ENCODE data around the gene TAF10.

The TAF10 gene

GRCh38 chr11:6623391-6624363 lies 11.7 kb upstream of the TAF10 start:
- no peak for FAIRE-seq

GRCh38 chr11:6622261-6623171 lies 10.5 kb upstream of the TAF10 start:
- no peak for FAIRE-seq

GRCh38 chr11:6621711-6622211 lies 9.7 kb upstream of the TAF10 start:
- FAIRE-seq: no peak

- no peak for FAIRE-seq
These were observed 8.6 kb upstream of the TAF10 start for GRCh38 chr11:6620636-6621035.

GRCh38 chr11:6619004-6619745 lies 7.2 kb upstream of the TAF10 start, which contains the start of gene TPP1:
Gene TPP1 (minus strand): TSS chr11:6619422. CDS start chr11:6619400, 22 bp downstream.
- peak; percentile 5 for FAIRE-seq

- FAIRE-seq: no peak
These were observed 6.3 kb upstream of the TAF10 start for GRCh38 chr11:6618117-6619003.

- no peak for FAIRE-seq
These were observed 5.3 kb upstream of the TAF10 start for GRCh38 chr11:6617315-6617781.

- FAIRE-seq: no peak
These were observed 4.7 kb upstream of the TAF10 start for GRCh38 chr11:6616596-6617250.

- no peak for FAIRE-seq
These were observed 4.0 kb upstream of the TAF10 start for GRCh38 chr11:6615882-6616585.

- no peak for FAIRE-seq
These were observed 3.0 kb upstream of the TAF10 start for GRCh38 chr11:6615046-6615445.

GRCh38 chr11:6614446-6614845 lies 2.4 kb upstream of the TAF10 start:
- FAIRE-seq: no peak

- FAIRE-seq: no peak
These were observed 1.5 kb upstream of the TAF10 start for GRCh38 chr11:6613496-6613895.

- FAIRE-seq: no peak
These were observed 128 bp downstream of the TAF10 start for GRCh38 chr11:6611963-6612212.

- FAIRE-seq: no peak
These were observed 689 bp downstream of the TAF10 start for GRCh38 chr11:6611092-6611962.

GRCh38 chr11:6610591-6610990 lies 1.4 kb downstream of the TAF10 start:
- FAIRE-seq: no peak

- no peak for FAIRE-seq
These were observed 2.5 kb downstream of the TAF10 start for GRCh38 chr11:6609502-6610015.

GRCh38 chr11:6608726-6609501 lies 3.1 kb downstream of the TAF10 start:
- no peak for FAIRE-seq

GRCh38 chr11:6608011-6608410 lies 4.0 kb downstream of the TAF10 start:
- no peak for FAIRE-seq
